Raji (cell line): Measurements from ENCODE around the gene VPS37C.

Experiments used
- POLR2A ChIP-seq: IDR thresholded peaks from 2 replicates; pipeline ENCODE4 v1.6.1; 2011; ENCODE audit warnings: low read depth, low read length, control low read depth; ENCODE audit not compliant: insufficient read depth

VPS37C gene

GRCh38 chr11:61082931-61083531 lies 78.2 kb downstream of the VPS37C start:
- no peak for TF ChIP-seq POLR2A

GRCh38 chr11:61082062-61082870 lies 79.0 kb downstream of the VPS37C start:
- TF ChIP-seq POLR2A = no peak

DNA sequence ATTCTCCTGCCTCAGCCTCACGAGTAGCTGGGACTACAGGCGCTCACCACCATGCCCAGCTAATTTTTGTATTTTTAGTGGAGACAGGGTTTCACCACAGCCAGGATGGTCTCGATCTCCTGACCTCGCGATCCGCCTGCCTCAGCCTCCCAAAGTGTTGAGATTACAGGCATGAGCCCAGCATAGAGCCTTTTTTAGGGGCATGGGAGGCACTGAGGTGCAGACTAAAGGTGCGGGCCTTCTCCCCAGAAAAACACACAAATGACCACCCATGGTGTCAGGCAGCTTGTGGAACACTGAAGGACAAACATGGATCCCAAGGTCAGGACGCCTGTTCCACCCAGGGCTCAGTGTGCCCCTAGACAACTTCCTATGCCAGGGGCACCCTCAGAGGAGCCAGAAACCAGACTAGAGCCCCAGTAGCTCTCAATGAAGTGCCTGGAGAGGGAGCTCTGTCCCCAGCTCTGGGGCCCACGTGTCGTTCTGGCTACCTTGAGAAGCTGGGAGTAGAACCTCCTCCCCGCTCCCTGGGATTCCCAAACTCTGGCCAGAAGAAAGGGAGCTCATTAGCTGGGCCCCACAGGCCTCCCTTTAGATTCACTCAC lies 80.1 kb downstream of the VPS37C start:
- TF ChIP-seq POLR2A = no peak

DNA sequence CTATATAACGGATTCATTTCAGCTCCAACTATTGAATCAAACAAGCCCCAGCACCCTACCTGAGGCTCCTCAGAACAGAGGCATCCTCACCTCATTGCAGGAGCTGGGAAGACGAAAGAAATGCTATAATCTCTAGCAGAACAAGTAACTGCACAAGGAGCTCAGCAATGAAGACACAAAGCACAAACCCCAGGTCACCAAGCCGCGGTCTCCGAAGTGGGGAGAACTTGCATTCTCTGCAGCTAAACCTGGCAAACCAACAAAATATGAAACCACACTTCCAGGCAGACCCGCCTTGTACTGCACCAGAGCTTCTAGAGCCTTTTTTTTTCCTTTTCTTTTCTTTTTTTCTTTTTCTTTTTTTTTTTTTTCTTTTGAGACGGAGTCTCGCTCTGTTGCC lies 80.7 kb downstream of the VPS37C start:
- TF ChIP-seq POLR2A = no peak
